Measurements from ENCODE around the gene ATOH7. TPM values are rescaled to one million over a fixed set of nuclear protein-coding genes. Genes with fewer than 3 reads are reported as not detected.

ATOH7 gene
- total and polyA plus RNA-seq, 9 of the 15 experiments (the other 6 are each of a cell fraction or from before 2014, with no cell fraction given), result not detected

- Histone ChIP-seq H3K4me1 (replicated peaks in 1 of 2; ENCODE audit: control insufficient read depth in 2 of 2, insufficient read depth in 2 of 2, low read length in 2 of 2) (peaks cover 0 to 5% of the 10 kb centered on the region in 2 experiments; a peak in 3 of 5 replicates), H3K9ac (ENCODE audit: insufficient read depth in 1 of 2, low read depth in 2 of 2, low read length in 2 of 2) (no peak overlapping the region), H3K27me3 (ENCODE audit: control insufficient read depth in 2 of 2, insufficient read depth in 2 of 2, low read length in 2 of 2) (no peaks in the 10 kb centered on the region), H3K4me3 (no peak overlapping the region), H4K20me1 (replicated peaks; ENCODE audit: control insufficient read depth, insufficient read depth, low read length) (no peaks in the 10 kb centered on the region), H3K79me2 (ENCODE audit: control insufficient read depth, insufficient read depth, low read length) (no peaks in the 10 kb centered on the region), H3K36me3 (ENCODE audit: control insufficient read depth, insufficient read depth, low read length) (no peaks in the 10 kb centered on the region), H3K27ac (ENCODE audit: extremely low read depth, low read depth, low read length) (no peak overlapping the region), H2AFZ (ENCODE audit: low read depth, low read length) (no peak overlapping the region), H3K9me1 (ENCODE audit: control insufficient read depth, insufficient read depth, low read length) (no peaks in the 10 kb centered on the region), H3K9me3 (replicated peaks; ENCODE audit: control insufficient read depth, insufficient read depth, low read depth, low read length) (peaks cover 2% of the 10 kb centered on the region), H3K4me2 (ENCODE audit: insufficient read depth, low read length) (no peak overlapping the region)
- BruUV-seq (replicated peaks), result no TSS peak
- ATAC-seq (peak; percentile 63), DNase-seq (ENCODE audit: extremely low read depth in 1 of 4, low spot score in 3 of 4) (peak in 1 of 4 experiments; percentile 57), FAIRE-seq (no peak)
- intact Hi-C loops (cut with micrococcal nuclease), result no loop called here
- in situ Hi-C loops (cut with MboI), result no loop called here
- POLR2A ChIA-PET, result interaction anchor here (0.7 to 0.8 kb wide), 2 partner anchors 28 to 60 kb away, joined by 3 to 5 read pairs; partner anchors contain the start of gene PBLD
- CTCF ChIA-PET (ENCODE audit: low intra/inter-chr PET ratio), result no interaction called here
- TF ChIP-seq PHTF2 (CRISPR knock-in tag; IDR thresholded peaks at IDR 0.05) (no peak), RREB1 (CRISPR knock-in tag; IDR thresholded peaks at IDR 0.05) (no peak), TAL1 (IDR thresholded peaks at IDR 0.05) (peak; percentile 94), CUX1 (CRISPR knock-in tag; IDR thresholded peaks at IDR 0.05) (0 out of 2 replicates have a peak, but pooled peaks have one; percentile 26), TCF3 (CRISPR knock-in tag; IDR thresholded peaks at IDR 0.05) (peak; percentile 82), PHB2 (IDR thresholded peaks at IDR 0.05; ENCODE audit: low read depth) (peak; percentile 72), ZBTB8A (IDR thresholded peaks at IDR 0.05; ENCODE audit: partially characterized antibody) (no peak), STAT5A (IDR thresholded peaks at IDR 0.05; ENCODE audit: borderline replicate concordance, low read length) (peak; percentile 62; the same call in 1 of the 2 replicates), ZNF76 (CRISPR knock-in tag; IDR thresholded peaks at IDR 0.05; ENCODE audit: borderline replicate concordance) (no peak), TCFL5 (CRISPR knock-in tag; conservative IDR thresholded peaks at IDR 0.05) (no peak), CHD2 (IDR thresholded peaks at IDR 0.05; ENCODE audit: low read depth, low read length) (no peak), POLR2AphosphoS5 (IDR thresholded peaks at IDR 0.05; ENCODE audit: control insufficient read depth, insufficient read depth, low read depth, low read length) (peak; percentile 56; the same call in 1 of the 2 replicates), TEAD2 (tag; IDR thresholded peaks at IDR 0.05) (no peak), TRIM24 (IDR thresholded peaks at IDR 0.05) (peak; percentile 86 to 90)
These were observed 40.9 kb upstream of the ATOH7 start for GRCh38 chr10:68272833-68273232.

All from K562 (cell line).